Endometrium (tissue), 2 donors: ENCODE results near the gene RPS6KC1.

Source experiments
- FAIRE-seq: peaks from 2 replicates; lab custom pipeline; 2012; peaks lifted over from hg19 to GRCh38; lab: Jason Lieb, UNC
- donor health status: control.
- donor health status: control.

The RPS6KC1 gene

GRCh38 chr1:213227458-213227857, 176.4 kb downstream of the RPS6KC1 start:
- FAIRE-seq = no peak

GRCh38 chr1:213231795-213232231, 180.8 kb downstream of the RPS6KC1 start:
- FAIRE-seq = no peak

- no peak for FAIRE-seq
Measured at GRCh38 chr1:213242883-213243282, 191.8 kb downstream of the RPS6KC1 start.

- FAIRE-seq = peak; percentile 89
Measured at GRCh38 chr1:213244664-213245091, 193.6 kb downstream of the RPS6KC1 start.

- FAIRE-seq = no peak
Measured at GRCh38 chr1:213245260-213245910, 194.3 kb downstream of the RPS6KC1 start.

- no peak for FAIRE-seq
Measured at GRCh38 chr1:213247038-213247437, 196.0 kb downstream of the RPS6KC1 start.

- FAIRE-seq = no peak
Measured at GRCh38 chr1:213249395-213249794, 198.4 kb downstream of the RPS6KC1 start.

- no peak for FAIRE-seq
Measured at GRCh38 chr1:213250041-213250440, 199.0 kb downstream of the RPS6KC1 start.

- FAIRE-seq = no peak
Measured at GRCh38 chr1:213250446-213250845, 199.4 kb downstream of the RPS6KC1 start.

GRCh38 chr1:213251972-213252371, 200.9 kb downstream of the RPS6KC1 start:
- FAIRE-seq = no peak

- FAIRE-seq = no peak
Measured at GRCh38 chr1:213256438-213257087, 205.5 kb downstream of the RPS6KC1 start.

- FAIRE-seq = no peak
Measured at GRCh38 chr1:213260311-213261075, 209.5 kb downstream of the RPS6KC1 start.

- FAIRE-seq = no peak
Measured at GRCh38 chr1:213264531-213264930, 213.5 kb downstream of the RPS6KC1 start.

- FAIRE-seq = no peak
Measured at GRCh38 chr1:213266983-213267772, 216.1 kb downstream of the RPS6KC1 start.

GRCh38 chr1:213268221-213268620, 217.2 kb downstream of the RPS6KC1 start:
- FAIRE-seq = peak; percentile 45

GRCh38 chr1:213269829-213270228, 218.8 kb downstream of the RPS6KC1 start:
- FAIRE-seq = no peak

GRCh38 chr1:213273546-213273945, 222.5 kb downstream of the RPS6KC1 start:
- peak; percentile 76 for FAIRE-seq

GRCh38 chr1:213274140-213274539, 223.1 kb downstream of the RPS6KC1 start:
- FAIRE-seq = no peak

GRCh38 chr1:213275293-213275692, 224.3 kb downstream of the RPS6KC1 start:
- FAIRE-seq = no peak

- FAIRE-seq = no peak
Measured at GRCh38 chr1:213276236-213276635, 225.2 kb downstream of the RPS6KC1 start.

GRCh38 chr1:213277036-213277435, 226.0 kb downstream of the RPS6KC1 start:
- FAIRE-seq = no peak

GRCh38 chr1:213279410-213279809, 228.4 kb downstream of the RPS6KC1 start:
- FAIRE-seq = no peak
